GM12891 (cell line): ENCODE data around the gene PLEKHS1.

Experiments used
- POLR2A ChIP-seq: IDR thresholded peaks from 2 replicates; pipeline ENCODE4 v1.6.1; 2011; ENCODE audit warnings: low read depth, low read length, control low read depth
- POLR2AphosphoS5 ChIP-seq: IDR thresholded peaks from 2 replicates; pipeline ENCODE4 v1.6.1; 2011; ENCODE audit warnings: low read depth, low read length, control low read depth
- POU2F2 ChIP-seq: IDR thresholded peaks from 2 replicates; pipeline ENCODE4 v1.6.1; 2011; ENCODE audit warnings: low read depth, mild to moderate bottlenecking, control low read depth, low read length, moderate library complexity
- SPI1 ChIP-seq: IDR thresholded peaks from 2 replicates; pipeline ENCODE4 v1.6.1; 2011; ENCODE audit warnings: low read depth, low read length, control low read depth

DNA sequence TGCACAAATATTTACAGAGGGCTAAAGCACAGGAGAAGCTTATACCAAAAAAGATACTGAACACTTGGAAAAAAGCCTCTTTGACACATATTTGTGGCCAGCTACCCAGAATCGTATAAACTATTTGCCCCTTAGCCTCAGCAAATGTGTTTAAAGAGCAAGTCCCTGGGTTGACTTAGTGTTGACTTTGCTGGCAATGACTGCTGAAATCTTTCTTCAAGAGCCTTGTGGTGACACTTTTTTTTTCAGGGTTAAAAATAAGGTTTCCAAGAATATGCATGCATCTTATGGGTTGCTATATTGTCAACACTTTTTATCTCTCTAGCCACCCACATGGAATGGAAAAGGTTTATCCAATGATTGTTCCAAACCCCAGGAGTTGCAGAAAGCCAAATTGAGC lies 14.9 kb upstream of the PLEKHS1 start:
- TF ChIP-seq POLR2AphosphoS5 (no peak), POU2F2 (no peak), POLR2A (no peak), SPI1 (no peak)
